Rectal smooth muscle tissue (tissue), 1 donor: ENCODE results near the gene SHC2.

Source experiments
- H3K27ac ChIP-seq: one replicate; pipeline ENCODE4 v1.7.0; 2013; ENCODE audit warnings: low read depth, low read length, inconsistent platforms
- H3K27me3 ChIP-seq: one replicate; pipeline ENCODE4 v1.7.0; 2013; ENCODE audit warnings: low read length; ENCODE audit not compliant: control insufficient read depth, insufficient read depth
- H3K36me3 ChIP-seq: one replicate; pipeline ENCODE4 v1.7.0; 2013; ENCODE audit warnings: low read length; ENCODE audit not compliant: control insufficient read depth, insufficient read depth
- H3K4me1 ChIP-seq: one replicate; pipeline ENCODE4 v1.7.0; 2013; ENCODE audit warnings: low read length; ENCODE audit not compliant: control insufficient read depth, insufficient read depth
- H3K4me3 ChIP-seq: one replicate; pipeline ENCODE4 v1.7.0; 2013; ENCODE audit warnings: low read length
- H3K9ac ChIP-seq: one replicate; pipeline ENCODE4 v1.7.0; 2013; ENCODE audit warnings: low read length

SHC2 gene

GRCh38 chr19:444677-445210, 16.1 kb downstream of the SHC2 start:
- no peaks in the 10 kb centered on the region for H3K36me3 ChIP-seq
- no peaks in the 10 kb centered on the region for H3K27me3 ChIP-seq
- no peak overlapping the region for H3K4me3 ChIP-seq
- H3K4me1 ChIP-seq, result peaks cover 3% of the 10 kb centered on the region
- H3K9ac ChIP-seq, result no peak overlapping the region
- H3K27ac ChIP-seq, result no peak overlapping the region

- H3K36me3 ChIP-seq, result no peaks in the 10 kb centered on the region
- H3K4me1 ChIP-seq, result peaks cover under 1% of the 10 kb centered on the region
- no peak overlapping the region for H3K27ac ChIP-seq
- H3K27me3 ChIP-seq, result no peaks in the 10 kb centered on the region
- H3K9ac ChIP-seq, result no peak overlapping the region
- no peak overlapping the region for H3K4me3 ChIP-seq
Observed at GRCh38 chr19:443005-443404, 17.8 kb downstream of the SHC2 start.

GRCh38 chr19:442085-442484, 18.7 kb downstream of the SHC2 start:
- no peak overlapping the region for H3K9ac ChIP-seq
- H3K36me3 ChIP-seq, result no peaks in the 10 kb centered on the region
- no peaks in the 10 kb centered on the region for H3K27me3 ChIP-seq
- H3K4me3 ChIP-seq, result no peak overlapping the region
- H3K4me1 ChIP-seq, result no peaks in the 10 kb centered on the region
- no peak overlapping the region for H3K27ac ChIP-seq

- Histone ChIP-seq H3K4me3 (no peak overlapping the region), H3K9ac (no peak overlapping the region), H3K27me3 (no peaks in the 10 kb centered on the region), H3K36me3 (no peaks in the 10 kb centered on the region), H3K4me1 (no peaks in the 10 kb centered on the region), H3K27ac (no peak overlapping the region)
Observed at GRCh38 chr19:441213-441836, 19.5 kb downstream of the SHC2 start.

GRCh38 chr19:440391-441212, 20.2 kb downstream of the SHC2 start:
- H3K9ac ChIP-seq, result no peak overlapping the region

GRCh38 chr19:439167-439900, 21.5 kb downstream of the SHC2 start:
- Histone ChIP-seq H3K4me3 (no peak overlapping the region), H3K9ac (no peak overlapping the region), H3K4me1 (no peaks in the 10 kb centered on the region), H3K27ac (no peak overlapping the region), H3K27me3 (no peaks in the 10 kb centered on the region), H3K36me3 (peaks cover 2% of the 10 kb centered on the region)

More at GRCh38 chr19:440391-441212, 20.2 kb downstream of the SHC2 start:
- Histone ChIP-seq H3K4me1 (no peaks in the 10 kb centered on the region), H3K36me3 (no peaks in the 10 kb centered on the region), H3K27ac (no peak overlapping the region), H3K4me3 (no peak overlapping the region), H3K27me3 (no peaks in the 10 kb centered on the region)

- H3K27ac ChIP-seq, result no peak overlapping the region
- no peaks in the 10 kb centered on the region for H3K27me3 ChIP-seq
- peaks cover 2% of the 10 kb centered on the region for H3K36me3 ChIP-seq
- H3K9ac ChIP-seq, result no peak overlapping the region
- H3K4me3 ChIP-seq, result no peak overlapping the region
- H3K4me1 ChIP-seq, result no peaks in the 10 kb centered on the region
Observed at GRCh38 chr19:438416-438958, 22.3 kb downstream of the SHC2 start.

GRCh38 chr19:437041-437440, 23.8 kb downstream of the SHC2 start:
- Histone ChIP-seq H3K27me3 (no peaks in the 10 kb centered on the region), H3K27ac (no peak overlapping the region)

GRCh38 chr19:436413-436950, 24.4 kb downstream of the SHC2 start:
- H3K9ac ChIP-seq, result no peak overlapping the region
- no peak overlapping the region for H3K27ac ChIP-seq
- no peaks in the 10 kb centered on the region for H3K27me3 ChIP-seq
- no peaks in the 10 kb centered on the region for H3K4me1 ChIP-seq
- peaks cover 2% of the 10 kb centered on the region for H3K36me3 ChIP-seq
- no peak overlapping the region for H3K4me3 ChIP-seq

More at GRCh38 chr19:437041-437440, 23.8 kb downstream of the SHC2 start:
- Histone ChIP-seq H3K36me3 (peaks cover 2% of the 10 kb centered on the region), H3K9ac (no peak overlapping the region), H3K4me3 (no peak overlapping the region), H3K4me1 (no peaks in the 10 kb centered on the region)

GRCh38 chr19:435707-436412, 25.0 kb downstream of the SHC2 start:
- no peak overlapping the region for H3K4me3 ChIP-seq
- H3K27ac ChIP-seq, result no peak overlapping the region
- peaks cover 2% of the 10 kb centered on the region for H3K36me3 ChIP-seq
- H3K27me3 ChIP-seq, result no peaks in the 10 kb centered on the region
- H3K9ac ChIP-seq, result no peak overlapping the region
- no peaks in the 10 kb centered on the region for H3K4me1 ChIP-seq

- H3K9ac ChIP-seq, result no peak overlapping the region
- H3K27me3 ChIP-seq, result no peaks in the 10 kb centered on the region
- no peak overlapping the region for H3K27ac ChIP-seq
- no peaks in the 10 kb centered on the region for H3K4me1 ChIP-seq
- H3K4me3 ChIP-seq, result no peak overlapping the region
- H3K36me3 ChIP-seq, result peaks cover 2% of the 10 kb centered on the region
Observed at GRCh38 chr19:435056-435706, 25.7 kb downstream of the SHC2 start.
